GM21723 (cell line): ENCODE results near the gene CST6.
"Not testable (repeated sequence)": the region's sequence is repeated elsewhere in the genome, so short reads cannot be mapped to it uniquely, and the experiment has no call there.

Experiments used
- ATAC-seq: cut with Tn5 transposase; IDR thresholded peaks from one replicate; pipeline ENCODE4 v1.9.1; 2021; ENCODE audit warnings: mild to moderate bottlenecking, moderate library complexity; ENCODE audit not compliant: unreplicated experiment

Gene CST6

GRCh38 chr11:66014804-66015453, 3.1 kb downstream of the CST6 start:
- ATAC-seq: no peak

- no peak for ATAC-seq
Observed at GRCh38 chr11:66015454-66015881, 3.7 kb downstream of the CST6 start.

DNA sequence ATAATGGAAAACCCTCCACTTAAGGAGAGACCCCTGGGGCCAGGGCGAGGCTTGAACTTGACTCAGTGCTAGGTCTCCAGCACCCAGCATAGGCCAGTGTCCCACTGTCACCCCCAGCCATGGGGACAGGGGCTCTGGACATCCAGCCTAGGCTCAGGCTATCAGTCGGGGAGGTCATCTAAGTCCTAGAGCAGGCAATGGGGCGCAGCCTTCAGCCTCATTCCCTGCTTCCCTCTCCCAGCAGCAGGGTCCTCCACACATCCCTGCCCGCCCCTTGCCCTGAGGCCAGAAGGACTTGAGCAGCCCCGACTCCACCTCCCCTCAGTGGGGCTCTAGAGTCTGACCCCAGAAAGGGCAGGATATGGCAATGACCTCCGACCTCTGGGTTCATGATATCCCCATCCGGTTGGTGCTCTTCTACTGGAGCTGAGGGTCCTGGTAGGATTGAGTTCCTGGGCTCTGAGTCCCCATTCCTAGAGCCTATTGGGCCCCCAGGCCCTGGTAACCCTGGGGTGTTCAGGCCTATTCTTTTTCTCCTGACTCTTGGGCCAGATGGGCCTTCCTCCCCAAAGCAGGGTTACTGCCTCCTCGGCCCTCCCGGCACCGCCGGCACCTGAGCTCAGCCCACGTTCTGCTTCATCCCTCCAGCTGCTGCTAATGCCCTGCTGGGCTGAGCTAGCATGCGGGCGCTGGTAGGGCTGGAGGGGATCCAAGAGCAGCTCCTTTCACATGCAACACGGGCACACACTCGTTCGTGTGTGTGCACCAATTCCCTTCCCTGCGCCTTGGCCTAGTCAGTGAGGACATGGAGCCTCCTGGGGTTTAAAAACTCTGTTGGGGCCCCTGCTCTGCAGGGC, 4.4 kb downstream of the CST6 start:
- ATAC-seq: no peak

- no peak for ATAC-seq
Observed at GRCh38 chr11:66016793-66017177, 5.0 kb downstream of the CST6 start.

- ATAC-seq: no peak
Observed at GRCh38 chr11:66017321-66017720, 5.5 kb downstream of the CST6 start.

GRCh38 chr11:66020212-66020611, 8.4 kb downstream of the CST6 start:
- no peak for ATAC-seq

- no peak for ATAC-seq
Observed at GRCh38 chr11:66020618-66021357, 9.0 kb downstream of the CST6 start.

GRCh38 chr11:66022401-66023185, 10.8 kb downstream of the CST6 start:
- ATAC-seq: no peak

DNA sequence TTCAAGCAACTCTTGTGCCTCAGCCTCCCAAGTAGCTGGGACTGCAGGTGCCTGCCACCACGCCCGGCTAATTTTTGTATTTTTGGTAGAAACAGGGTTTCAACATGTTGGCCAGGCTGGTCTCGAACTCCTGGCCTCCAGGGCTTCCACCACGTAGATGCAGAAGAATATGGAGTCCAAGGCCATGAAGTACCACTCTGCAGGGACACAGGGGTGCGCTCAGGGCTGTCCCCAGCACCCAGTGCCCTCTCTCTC, 11.3 kb downstream of the CST6 start:
- not testable (repeated sequence) for ATAC-seq

DNA sequence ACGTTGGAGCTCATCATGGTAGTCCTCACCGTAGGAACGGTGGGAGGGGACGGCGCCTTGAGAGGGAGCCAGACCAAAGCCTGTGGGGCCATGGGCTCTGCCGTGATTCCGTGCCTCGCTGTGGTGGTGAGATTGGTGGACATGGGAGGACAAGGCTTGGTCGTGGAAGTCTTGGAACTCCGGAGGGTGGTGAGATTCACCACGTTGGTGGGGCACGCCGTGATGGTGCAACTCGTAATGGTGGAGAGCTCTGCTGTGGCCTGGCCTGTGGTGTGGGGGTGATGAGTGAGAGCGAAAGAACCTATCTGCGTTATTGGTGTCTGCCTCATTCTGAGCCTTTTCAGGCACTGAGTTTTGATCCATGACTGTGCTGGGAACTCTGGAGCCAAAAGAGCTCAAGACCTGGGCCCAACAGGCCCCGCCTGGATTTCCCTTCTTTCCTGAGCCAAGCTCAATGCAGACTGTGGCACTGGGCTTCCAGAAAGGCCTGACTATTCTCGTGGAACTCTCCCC, 14.3 kb downstream of the CST6 start, which contains the start of gene CATSPER1:
TSS of gene CATSPER1 (minus strand) at position 463 of the 513 bp plus-strand sequence. CDS start at position 363, 100 bp downstream.
- ATAC-seq: no peak

DNA sequence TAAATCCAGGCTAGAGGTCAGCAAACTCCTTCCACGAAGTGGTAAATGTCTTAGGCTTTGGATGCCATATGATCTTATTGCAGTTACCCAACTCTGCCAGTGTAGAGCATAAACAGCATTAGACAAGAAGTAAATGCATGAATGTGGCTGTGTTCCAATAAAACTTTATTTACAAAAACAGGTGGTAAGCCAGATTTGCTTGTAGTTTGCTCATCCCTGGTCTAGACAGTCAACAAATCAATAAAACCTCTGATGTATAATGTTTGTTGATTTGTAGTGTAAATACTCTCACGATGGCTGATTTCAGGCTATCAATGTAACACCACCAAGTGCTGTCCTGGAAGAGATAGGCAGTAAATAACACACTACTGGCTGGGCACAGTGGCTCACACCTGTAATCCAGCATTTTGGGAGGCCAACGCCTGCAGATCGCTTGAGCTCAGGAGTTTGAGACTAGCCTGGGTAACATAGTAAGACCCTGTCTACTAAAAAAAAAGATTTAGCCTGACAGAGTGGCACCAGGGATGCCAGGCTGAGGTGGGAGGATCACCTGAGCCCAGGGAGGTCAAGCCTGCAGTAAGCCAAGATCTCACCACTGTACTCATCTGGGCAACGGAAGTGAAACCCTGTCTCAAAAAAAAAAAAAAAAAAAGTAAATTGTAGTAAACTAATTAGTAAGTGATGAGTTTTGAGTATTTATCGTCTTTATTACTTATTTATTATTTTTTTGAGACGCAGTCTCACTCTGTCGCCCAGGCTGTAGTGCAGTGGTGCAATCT, 21.3 kb downstream of the CST6 start:
- no peak for ATAC-seq

DNA sequence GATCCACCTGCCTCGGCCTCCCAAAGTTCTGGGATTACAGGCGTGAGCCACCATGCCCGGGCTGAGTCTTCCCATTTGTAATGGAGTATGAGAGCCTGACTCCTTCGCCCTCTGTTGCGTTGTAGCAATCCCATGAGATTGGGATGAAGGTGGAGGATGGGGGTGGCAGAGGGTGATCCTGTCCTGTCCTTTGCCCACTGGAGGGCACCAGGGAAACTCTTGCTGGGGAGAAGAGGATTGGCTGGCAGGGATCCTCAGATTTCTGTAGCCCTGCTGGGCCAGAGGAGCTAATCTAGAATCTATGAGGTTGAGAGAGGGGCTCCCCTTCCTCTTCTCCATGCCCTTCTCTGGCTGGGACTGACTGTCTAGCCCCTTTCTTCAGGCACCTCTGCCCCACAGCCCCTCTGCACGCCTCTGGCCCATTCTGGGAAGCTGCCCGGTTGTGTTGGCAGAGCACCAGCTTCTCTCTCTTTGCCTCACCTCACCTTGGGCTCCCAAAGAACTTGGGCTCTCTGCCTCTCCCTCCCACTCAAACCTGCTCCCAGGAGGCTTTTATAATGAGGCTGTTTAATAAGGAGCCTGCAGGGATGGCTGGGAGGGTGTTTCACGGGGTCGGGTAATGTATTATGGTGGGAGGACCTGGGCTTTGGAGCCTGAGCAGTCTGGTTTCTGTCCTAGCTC, 24.0 kb downstream of the CST6 start:
- ATAC-seq: no peak

- no peak for ATAC-seq
Observed at GRCh38 chr11:66036334-66036710, 24.5 kb downstream of the CST6 start.

- no peak for ATAC-seq
Observed at GRCh38 chr11:66037327-66037726, 25.5 kb downstream of the CST6 start.

DNA sequence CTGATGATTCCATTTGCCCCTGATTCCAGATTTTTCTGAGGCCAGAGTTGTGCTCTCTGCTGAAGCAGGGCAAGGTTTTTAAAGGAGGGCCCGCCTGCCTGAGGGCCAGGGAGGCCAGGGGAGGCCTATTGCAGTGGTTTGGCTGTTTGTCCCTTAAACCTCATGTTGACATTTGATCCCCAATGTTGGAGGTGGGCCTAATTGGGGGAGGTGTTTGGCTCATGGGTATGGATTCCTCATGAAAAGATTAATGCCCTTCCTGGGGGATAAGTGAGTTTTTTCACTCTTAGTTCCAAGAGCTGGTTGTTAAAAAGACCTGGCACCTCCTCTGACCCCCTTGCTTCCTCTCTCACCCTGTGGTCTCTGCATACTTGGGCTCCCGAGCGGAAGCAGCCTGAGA, 28.0 kb downstream of the CST6 start:
- no peak for ATAC-seq

DNA sequence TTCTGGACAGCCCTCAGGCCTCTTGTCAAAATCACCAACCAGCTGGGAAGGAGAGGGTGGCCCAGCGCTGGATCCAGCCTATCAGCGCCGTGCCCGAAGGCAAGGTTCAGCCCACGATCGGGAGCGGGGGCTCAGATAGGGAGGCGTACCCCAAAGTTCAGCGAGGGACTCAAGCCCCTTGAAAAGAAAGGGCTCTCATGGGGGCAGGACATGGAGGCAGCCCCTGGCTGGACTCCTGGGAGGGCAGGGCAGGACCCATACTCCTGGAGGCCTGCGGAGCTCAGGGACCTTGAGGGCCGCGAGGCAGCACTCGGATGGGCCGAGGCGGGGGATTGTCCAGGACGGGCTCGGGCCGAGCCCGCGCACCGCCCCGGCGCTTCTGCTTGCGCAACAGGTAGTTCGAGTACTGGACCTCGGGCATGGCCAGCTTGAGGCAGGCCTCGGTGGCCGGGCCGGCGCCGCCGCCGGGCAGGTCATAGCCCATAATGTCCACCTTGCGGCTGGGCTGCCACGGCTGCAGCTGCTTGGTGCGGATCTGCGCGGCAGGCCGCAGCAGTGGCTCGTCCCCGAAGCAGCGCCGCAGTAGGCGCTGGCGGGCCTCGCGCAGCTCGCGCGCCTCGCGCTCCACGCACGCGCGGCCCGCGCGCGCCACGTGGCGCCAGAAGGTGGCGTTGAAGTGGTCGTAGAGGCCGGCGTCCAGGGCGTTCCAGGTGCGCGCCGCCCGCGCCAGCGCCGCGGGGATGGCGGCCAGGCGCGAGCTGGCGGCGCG, 30.6 kb downstream of the CST6 start:
- ATAC-seq: no peak

GRCh38 chr11:66042996-66043906, 31.4 kb downstream of the CST6 start:
- ATAC-seq: no peak

DNA sequence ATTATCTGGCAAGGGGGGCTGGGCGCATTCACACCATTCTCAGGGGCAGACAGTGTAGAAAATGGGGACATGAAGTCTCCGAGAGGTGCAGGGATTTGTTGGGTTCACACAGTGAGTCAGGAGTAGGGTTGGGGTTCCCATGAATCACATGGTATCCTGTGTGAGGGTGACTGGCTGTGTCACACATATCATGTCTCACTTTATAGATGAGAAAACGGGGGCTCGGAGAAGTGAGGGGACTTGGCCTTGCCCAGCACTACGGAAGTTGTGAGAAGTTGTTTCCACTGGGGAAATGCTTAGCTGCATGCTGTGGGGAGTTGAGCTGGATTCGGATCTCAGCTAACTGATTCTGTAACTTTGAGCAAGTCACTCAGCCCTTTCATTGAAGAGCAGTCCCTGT, 32.9 kb downstream of the CST6 start:
- no peak for ATAC-seq
